Common myeloid progenitor, CD34-positive (primary cell): ENCODE results near the gene LTBP1.

Source experiments
- CTCF ChIA-PET: fragments of 350-600 bp; sonication (Branson Sonifier 250); formaldehyde crosslinking; loops from one replicate; lab custom pipeline; 2021; ENCODE audit warnings: antibody characterized with exemption; lab: Charles Lee
- POLR2A ChIA-PET: fragments of 350-600 bp; sonication (Branson Sonifier 250); formaldehyde crosslinking; loops from one replicate; lab custom pipeline; 2021; ENCODE audit warnings: antibody characterized with exemption; lab: Charles Lee
- DNase-seq, 3 donors: peaks; one replicate each; pipeline versions ENCODE4 v3.0.0 to v3.0.0-alpha.2; 2013
- H3K27ac ChIP-seq, 2 experiments: 1 replicate in 1 of 2; 2 replicates in 1 of 2; pipeline ENCODE4 v1.7.0; 2013; ENCODE audit warnings: inconsistent platforms in 2 of 2, low read length in 2 of 2, mild to moderate bottlenecking in 2 of 2, low read depth in 1 of 2, moderate library complexity in 1 of 2; ENCODE audit not compliant: severe bottlenecking in 2 of 2, insufficient read depth in 1 of 2, poor library complexity in 1 of 2
- H3K27me3 ChIP-seq, 5 experiments: replicated peaks in 2 of 5; 1 replicate in 3 of 5; 2 replicates in 2 of 5; pipeline versions ENCODE4 v1.6.1 to v1.7.0; 2013; ENCODE audit warnings: low read length in 4 of 5, mild to moderate bottlenecking in 2 of 5, moderate library complexity in 2 of 5, inconsistent platforms in 1 of 5; ENCODE audit not compliant: insufficient read depth in 5 of 5, control insufficient read depth in 4 of 5
- H3K36me3 ChIP-seq, 4 experiments: 1 replicate in 2 of 4; 2 replicates in 2 of 4; pipeline versions ENCODE4 v1.6.1 to v1.7.0; 2013; ENCODE audit warnings: low read length in 3 of 4, control low read depth in 1 of 4, mild to moderate bottlenecking in 1 of 4; ENCODE audit not compliant: control insufficient read depth in 4 of 4, insufficient read depth in 4 of 4
- H3K4me1 ChIP-seq, 4 experiments: 1 replicate in 3 of 4; 2 replicates in 1 of 4; pipeline versions ENCODE4 v1.6.1 to v1.7.1; 2013; ENCODE audit warnings: low read length in 3 of 4, mild to moderate bottlenecking in 3 of 4, control low read depth in 1 of 4, inconsistent platforms in 1 of 4, moderate library complexity in 1 of 4; ENCODE audit not compliant: control insufficient read depth in 4 of 4, insufficient read depth in 4 of 4; ENCODE audit errors: control extremely low read depth in 1 of 4
- H3K4me3 ChIP-seq, 7 experiments: 1 replicate in 4 of 7; 2 replicates in 3 of 7; pipeline versions ENCODE4 v1.5.1 to v1.7.0; 2013; ENCODE audit warnings: mild to moderate bottlenecking in 7 of 7, low read length in 6 of 7, moderate library complexity in 6 of 7, inconsistent platforms in 2 of 7, low read depth in 2 of 7, control low read depth in 1 of 7; ENCODE audit not compliant: insufficient read depth in 4 of 7, control insufficient read depth in 1 of 7; ENCODE audit errors: extremely low read depth in 1 of 7
- H3K9me3 ChIP-seq, 5 experiments: 1 replicate in 4 of 5; 2 replicates in 1 of 5; pipeline versions ENCODE4 v1.6.1 to v1.7.1; 2013; ENCODE audit warnings: low read length in 4 of 5, mild to moderate bottlenecking in 2 of 5, inconsistent platforms in 1 of 5, low read depth in 1 of 5, moderate library complexity in 1 of 5; ENCODE audit not compliant: control insufficient read depth in 4 of 5, insufficient read depth in 2 of 5; ENCODE audit errors: control extremely low read depth in 1 of 5
- WGBS: methylation state at CpG from one replicate; pipeline ENCODE4 v1.1.5; 2013; ENCODE audit not compliant: insufficient coverage; 5-methylcytosine and 5-hydroxymethylcytosine counted together

LTBP1 gene

DNA sequence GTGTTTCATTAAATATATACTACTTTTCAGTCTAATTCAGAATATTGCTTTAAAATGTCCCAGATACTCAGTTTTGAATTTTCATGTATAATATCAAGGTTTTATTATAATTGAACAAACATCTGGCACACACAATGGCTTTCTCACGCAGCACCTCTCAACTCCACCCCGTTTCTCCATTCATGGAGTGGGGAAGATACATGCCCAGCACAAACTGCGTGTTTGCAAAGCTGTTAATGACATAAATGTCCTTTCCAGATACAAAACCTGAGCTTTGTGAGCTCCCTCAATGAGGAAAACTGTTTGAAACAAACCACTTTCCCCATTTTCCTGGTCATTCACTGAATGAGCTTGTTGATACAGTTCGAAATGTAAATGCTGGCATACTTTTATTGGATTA, 379.3 kb downstream of the LTBP1 start:
- H3K36me3 ChIP-seq: no peaks in the 10 kb centered on the region
- H3K4me1 ChIP-seq: peaks cover 0 to 11% (median 2%) of the 10 kb centered on the region in 4 experiments
- no peaks in the 10 kb centered on the region for H3K27me3 ChIP-seq
- peaks cover 0 to 2% (median 0%) of the 10 kb centered on the region in 5 experiments for H3K9me3 ChIP-seq
- DNase-seq: no peak
- WGBS: 94% methylated on average over 3 of the region's 4 CpGs
- CTCF ChIA-PET: no interaction called here
- no peak overlapping the region for H3K4me3 ChIP-seq
- POLR2A ChIA-PET: no interaction called here
- H3K27ac ChIP-seq: no peak overlapping the region

DNA sequence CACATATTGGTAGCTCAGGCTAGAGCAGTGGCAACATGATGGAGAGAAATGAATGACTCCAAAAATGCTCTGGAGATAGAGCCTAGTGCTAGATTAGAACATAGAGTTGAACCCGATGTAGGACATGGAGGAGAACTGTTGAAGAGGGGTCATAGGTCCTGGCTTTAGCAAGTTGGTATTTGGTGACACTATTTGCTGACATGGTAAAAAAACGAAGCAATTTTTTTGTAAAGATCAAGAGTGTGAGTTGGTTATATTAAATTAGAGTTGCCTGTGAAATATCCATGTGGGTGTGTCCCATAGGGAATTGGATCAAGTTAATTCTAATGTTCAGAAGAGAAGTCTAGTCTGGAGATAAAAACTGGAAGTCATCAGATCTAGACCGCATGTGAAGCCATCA, 386.7 kb downstream of the LTBP1 start:
- ChIA-PET POLR2A (no interaction called here), CTCF (interaction anchor here (0.6 kb wide), 1 partner anchor 11 kb away, joined by 3 read pairs; no protein-coding TSS in a partner anchor)
- H3K27me3 ChIP-seq: no peaks in the 10 kb centered on the region
- DNase-seq: no peak
- H3K9me3 ChIP-seq: peaks cover 0 to 2% (median 0%) of the 10 kb centered on the region in 5 experiments
- H3K4me3 ChIP-seq: no peak overlapping the region
- H3K36me3 ChIP-seq: no peaks in the 10 kb centered on the region
- WGBS: 96% methylated on average over 3 of the region's 3 CpGs
- peaks cover 0 to 9% (median 6%) of the 10 kb centered on the region in 4 experiments for H3K4me1 ChIP-seq
- no peak overlapping the region for H3K27ac ChIP-seq

DNA sequence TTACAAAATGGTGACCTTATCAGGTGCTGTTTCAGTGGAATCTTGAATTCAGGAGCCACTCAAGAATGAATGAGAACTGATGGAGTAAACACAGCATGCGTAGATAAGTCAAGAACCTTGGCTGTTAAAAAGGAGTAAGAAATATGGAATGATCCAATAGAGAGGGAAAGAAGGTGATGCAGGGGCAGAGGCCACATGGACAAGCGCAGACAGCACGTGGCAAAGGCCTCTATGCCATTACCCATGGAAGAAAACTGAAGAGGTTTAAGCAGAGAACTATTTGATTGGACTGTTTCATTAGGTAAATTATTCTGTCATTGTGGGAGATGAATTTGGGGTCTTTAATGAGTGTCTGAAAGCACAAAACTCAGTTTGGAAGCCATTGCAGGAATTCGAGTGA, 387.3 kb downstream of the LTBP1 start:
- ChIA-PET POLR2A (no interaction called here), CTCF (no interaction called here)
- peaks cover 0 to 9% (median 6%) of the 10 kb centered on the region in 4 experiments for H3K4me1 ChIP-seq
- H3K9me3 ChIP-seq: peaks cover 0 to 2% (median 0%) of the 10 kb centered on the region in 5 experiments
- no peak overlapping the region for H3K27ac ChIP-seq
- no peaks in the 10 kb centered on the region for H3K27me3 ChIP-seq
- H3K4me3 ChIP-seq: no peak overlapping the region
- no peak for DNase-seq
- 95% methylated on average over 4 of the region's 4 CpGs for WGBS
- H3K36me3 ChIP-seq: no peaks in the 10 kb centered on the region

DNA sequence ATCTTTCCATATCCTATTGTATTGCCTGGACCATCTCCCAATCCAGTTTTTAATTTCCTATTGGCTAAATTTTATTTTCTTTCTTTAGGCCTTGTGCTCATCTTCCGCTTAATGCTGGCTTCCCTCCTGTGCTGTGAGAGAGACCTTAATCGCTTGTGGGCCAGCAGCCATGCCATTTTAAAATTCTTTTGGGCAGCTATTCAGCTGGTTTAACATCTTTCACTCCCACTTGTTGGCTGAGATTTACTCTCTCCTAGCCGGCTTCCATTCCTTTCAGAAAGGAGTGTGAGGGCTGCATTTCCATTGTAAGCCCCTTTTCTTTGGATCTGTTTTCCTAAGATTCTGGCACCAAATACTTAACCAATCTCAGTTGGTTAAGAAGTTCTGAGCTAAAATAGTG, 388.8 kb downstream of the LTBP1 start:
- ChIA-PET CTCF (interaction anchor here (0.8 to 1.2 kb wide), 2 partner anchors 16 to 106 kb away, joined by 3 read pairs; no protein-coding TSS in a partner anchor), POLR2A (interaction anchor here (1.0 kb wide), 1 partner anchor 13 kb away, joined by 5 read pairs; no protein-coding TSS in a partner anchor)
- H3K4me1 ChIP-seq: peaks cover 0 to 9% (median 6%) of the 10 kb centered on the region in 4 experiments
- H3K27ac ChIP-seq: no peak overlapping the region
- no peaks in the 10 kb centered on the region for H3K9me3 ChIP-seq
- no peaks in the 10 kb centered on the region for H3K27me3 ChIP-seq
- WGBS: 90% methylated on average over 3 of the region's 3 CpGs
- no peak overlapping the region for H3K4me3 ChIP-seq
- H3K36me3 ChIP-seq: no peaks in the 10 kb centered on the region
- DNase-seq: no peak

DNA sequence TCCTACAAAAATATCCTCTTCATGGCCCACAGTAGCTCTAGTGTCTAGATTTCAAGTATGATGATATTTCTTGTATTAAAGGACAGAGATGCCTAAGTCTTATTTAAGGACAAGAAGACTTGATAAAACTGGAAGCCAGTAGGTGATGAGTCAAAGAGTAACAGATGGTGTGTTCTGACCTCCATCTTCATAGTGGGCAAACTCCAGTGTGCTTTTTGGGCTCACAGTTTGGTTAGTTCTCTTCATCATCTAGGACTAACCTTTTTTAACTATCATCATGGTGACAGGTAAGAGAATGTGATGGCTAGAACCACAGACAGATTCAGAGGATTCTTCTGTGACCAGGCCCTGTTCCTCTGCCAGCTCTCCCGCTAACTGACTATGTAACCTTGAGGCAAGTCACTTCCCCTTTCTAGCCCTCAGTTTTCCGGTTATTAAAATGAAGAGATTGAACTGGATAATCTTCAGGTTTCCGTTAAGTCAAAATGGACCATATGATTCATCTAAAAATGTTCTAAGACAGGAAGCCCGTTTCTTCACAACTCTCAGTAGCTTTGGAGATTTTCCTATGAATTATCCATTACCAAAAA, 389.4 kb downstream of the LTBP1 start:
- CTCF ChIA-PET: interaction anchor here (0.8 to 1.2 kb wide), 2 partner anchors 15 to 105 kb away, joined by 3 read pairs; no protein-coding TSS in a partner anchor
- POLR2A ChIA-PET: no interaction called here
- H3K4me1 ChIP-seq: peaks cover 0 to 9% (median 6%) of the 10 kb centered on the region in 4 experiments
- peak overlapping the region in 3 of 7 experiments; percentile 4 to 25 (median 24) for H3K4me3 ChIP-seq
- no peaks in the 10 kb centered on the region for H3K27me3 ChIP-seq
- no peak overlapping the region for H3K27ac ChIP-seq
- no peaks in the 10 kb centered on the region for H3K9me3 ChIP-seq
- peak; percentile 55 to 89 (median 80) for DNase-seq
- H3K36me3 ChIP-seq: no peaks in the 10 kb centered on the region
- 20% methylated on average over 4 of the region's 4 CpGs for WGBS

DNA sequence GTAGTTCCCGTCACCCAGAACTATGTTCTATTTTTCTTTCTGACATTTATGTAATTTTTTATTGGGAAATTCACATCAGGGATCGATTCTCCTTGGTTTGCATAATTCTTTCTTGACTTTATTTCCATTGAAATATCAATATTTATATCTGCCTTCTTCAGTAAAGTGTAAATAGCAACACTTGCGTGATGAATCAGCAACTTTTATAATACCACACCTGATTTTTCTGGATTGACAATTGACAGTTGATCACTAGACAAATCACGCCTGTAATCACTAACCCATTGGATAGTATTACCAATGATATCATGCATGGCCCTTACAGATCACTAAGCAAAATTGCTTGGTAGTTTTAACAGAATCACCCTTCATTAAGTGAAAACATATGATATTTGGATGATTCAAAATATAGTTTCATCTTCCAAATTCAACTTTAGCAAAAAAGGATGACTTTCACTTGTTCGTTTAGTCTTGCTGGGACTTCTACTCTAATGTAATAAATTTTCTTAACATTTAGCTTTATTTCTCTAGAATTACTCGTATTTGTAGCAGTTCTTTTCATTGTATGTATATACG, 390.7 kb downstream of the LTBP1 start:
- ChIA-PET CTCF (interaction anchor here (0.6 to 1.3 kb wide), 2 partner anchors 29 to 1177 kb away, joined by 3 read pairs; no protein-coding TSS in a partner anchor), POLR2A (no interaction called here)
- Histone ChIP-seq H3K4me3 (no peak overlapping the region), H3K4me1 (peaks cover 0 to 9% (median 6%) of the 10 kb centered on the region in 4 experiments), H3K27ac (no peak overlapping the region), H3K27me3 (no peaks in the 10 kb centered on the region), H3K36me3 (no peaks in the 10 kb centered on the region), H3K9me3 (no peaks in the 10 kb centered on the region)
- no peak for DNase-seq
- 100% methylated on average over 1 of the region's 7 CpGs for WGBS

DNA sequence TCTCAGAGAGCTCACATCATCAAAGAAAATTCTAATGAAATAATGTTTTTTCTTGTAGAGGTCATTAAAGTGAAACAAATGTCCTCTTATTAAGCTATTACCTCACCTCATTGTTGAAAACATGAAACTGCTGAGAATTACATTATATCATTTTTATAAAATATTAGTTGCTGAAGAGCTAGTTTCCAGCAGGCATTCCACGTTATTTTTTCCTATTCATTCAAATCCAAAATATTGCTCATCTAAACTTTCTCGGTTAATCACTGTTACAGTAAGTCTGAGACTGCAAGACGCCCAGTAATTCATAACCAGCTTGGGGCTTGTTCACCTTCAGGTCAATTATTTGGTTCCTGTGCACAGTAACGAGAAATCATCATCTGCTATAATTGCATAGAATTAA, 391.2 kb downstream of the LTBP1 start:
- Histone ChIP-seq H3K4me1 (peaks cover 0 to 9% (median 6%) of the 10 kb centered on the region in 4 experiments), H3K4me3 (no peak overlapping the region), H3K36me3 (no peaks in the 10 kb centered on the region), H3K9me3 (no peaks in the 10 kb centered on the region), H3K27ac (no peak overlapping the region), H3K27me3 (no peaks in the 10 kb centered on the region)
- ChIA-PET POLR2A (no interaction called here), CTCF (interaction anchor here (0.6 to 1.3 kb wide), 2 partner anchors 28 to 1177 kb away, joined by 3 read pairs; no protein-coding TSS in a partner anchor)
- WGBS: 100% methylated on average over 3 of the region's 4 CpGs
- no peak for DNase-seq
